RWPE2 (cell line): ENCODE measurements around the gene TMEM38B.

Experiments
- ATAC-seq: fragments of 200-7000 bp; cut with Tn5 transposase; 3 replicates; pipeline ENCODE4 v1.9.1; 2021; ENCODE audit warnings: low read depth
- DNase-seq: peaks from one replicate; pipeline ENCODE4 v3.0.0-alpha.2; 2020; ENCODE audit warnings: low spot score
- H3K27ac ChIP-seq: fragments of 450-650 bp; 2 replicates; pipeline ENCODE4 v1.5.1; 2017; ENCODE audit warnings: mild to moderate bottlenecking; ENCODE audit not compliant: poor library complexity, severe bottlenecking
- H3K27me3 ChIP-seq: fragments of 250-450 bp; sonication (Bioruptor Pico); 2 replicates; pipeline ENCODE4 v1.5.1; 2021; ENCODE audit warnings: mild to moderate bottlenecking, moderate library complexity; ENCODE audit not compliant: insufficient read depth, poor library complexity, severe bottlenecking
- H3K36me3 ChIP-seq: fragments of 250-450 bp; sonication (Bioruptor Pico); 2 replicates; pipeline ENCODE4 v1.5.1; 2020; ENCODE audit warnings: low read depth, mild to moderate bottlenecking, moderate library complexity
- H3K4me1 ChIP-seq: fragments of 250-450 bp; sonication (Bioruptor Pico); 2 replicates; pipeline ENCODE4 v1.5.1; 2021; ENCODE audit warnings: mild to moderate bottlenecking, moderate library complexity; ENCODE audit not compliant: insufficient read depth, poor library complexity, severe bottlenecking
- H3K4me3 ChIP-seq: fragments of 250-450 bp; sonication (Bioruptor Pico); 2 replicates; pipeline ENCODE4 v1.5.1; 2021; ENCODE audit warnings: mild to moderate bottlenecking, moderate library complexity; ENCODE audit not compliant: severe bottlenecking
- H3K9me3 ChIP-seq: fragments of 250-450 bp; sonication (Bioruptor Pico); 2 replicates; pipeline ENCODE4 v1.5.1; 2021; ENCODE audit warnings: mild to moderate bottlenecking, moderate library complexity; ENCODE audit not compliant: severe bottlenecking
- CTCF ChIP-seq: fragments of 450-650 bp; IDR thresholded peaks from one replicate; pipeline ENCODE4 v1.5.1; 2017; ENCODE audit warnings: mild to moderate bottlenecking, moderate library complexity; ENCODE audit not compliant: poor library complexity, severe bottlenecking

The TMEM38B gene

GRCh38 chr9:105663914-105664313 is 30.4 kb upstream of the TMEM38B start:
- H3K27ac ChIP-seq, result no peak overlapping the region
- no peaks in the 10 kb centered on the region for H3K36me3 ChIP-seq
- no peaks in the 10 kb centered on the region for H3K9me3 ChIP-seq
- H3K4me3 ChIP-seq, result no peak overlapping the region
- DNase-seq (no peak), ATAC-seq (no peak)
- no peaks in the 10 kb centered on the region for H3K27me3 ChIP-seq
- no peak for TF ChIP-seq CTCF
- H3K4me1 ChIP-seq, result no peaks in the 10 kb centered on the region

- DNase-seq, result no peak
- H3K4me3 ChIP-seq, result no peak overlapping the region
Observed at GRCh38 chr9:105667867-105668266, 26.5 kb upstream of the TMEM38B start.

GRCh38 chr9:105670315-105670714 is 24.0 kb upstream of the TMEM38B start:
- ATAC-seq (no peak), DNase-seq (no peak)
- no peak overlapping the region for H3K27ac ChIP-seq
- no peaks in the 10 kb centered on the region for H3K9me3 ChIP-seq
- no peaks in the 10 kb centered on the region for H3K27me3 ChIP-seq
- no peaks in the 10 kb centered on the region for H3K36me3 ChIP-seq
- no peak overlapping the region for H3K4me3 ChIP-seq
- no peaks in the 10 kb centered on the region for H3K4me1 ChIP-seq
- TF ChIP-seq CTCF, result no peak

More at GRCh38 chr9:105667867-105668266, 26.5 kb upstream of the TMEM38B start:
- Histone ChIP-seq H3K27me3 (no peaks in the 10 kb centered on the region), H3K9me3 (no peaks in the 10 kb centered on the region), H3K27ac (no peak overlapping the region), H3K4me1 (no peaks in the 10 kb centered on the region), H3K36me3 (no peaks in the 10 kb centered on the region)
- ATAC-seq, result no peak
- TF ChIP-seq CTCF, result no peak

GRCh38 chr9:105670775-105671174 is 23.6 kb upstream of the TMEM38B start:
- DNase-seq, result no peak
- Histone ChIP-seq H3K4me1 (no peaks in the 10 kb centered on the region), H3K9me3 (no peaks in the 10 kb centered on the region), H3K27me3 (no peaks in the 10 kb centered on the region), H3K36me3 (no peaks in the 10 kb centered on the region), H3K27ac (no peak overlapping the region), H3K4me3 (no peak overlapping the region)
- no peak for ATAC-seq
- TF ChIP-seq CTCF, result no peak

GRCh38 chr9:105672711-105673234 is 21.6 kb upstream of the TMEM38B start:
- no peak overlapping the region for H3K27ac ChIP-seq
- H3K36me3 ChIP-seq, result no peaks in the 10 kb centered on the region
- H3K4me3 ChIP-seq, result no peak overlapping the region
- DNase-seq (no peak), ATAC-seq (no peak)
- no peaks in the 10 kb centered on the region for H3K4me1 ChIP-seq
- no peaks in the 10 kb centered on the region for H3K9me3 ChIP-seq
- no peak for TF ChIP-seq CTCF
- H3K27me3 ChIP-seq, result no peaks in the 10 kb centered on the region
